Esophagus squamous epithelium (tissue), 4 donors: ENCODE results near the gene SHC4.

Experiments
- CTCF ChIP-seq, 6 experiments: fragments of 450-650 bp in 4 of 6; fragments of 200-600 bp in 2 of 6; sonication (generic) in 2 of 6; IDR thresholded peaks; one replicate each; pipeline ENCODE4 v1.5.1; 2016 to 2019; ENCODE audit warnings: antibody characterized with exemption in 6 of 6, mild to moderate bottlenecking in 4 of 6, moderate library complexity in 4 of 6
- POLR2A ChIP-seq, 4 donors: fragments of 450-650 bp; IDR thresholded peaks; one replicate each; pipeline ENCODE4 v1.6.1; 2017; ENCODE audit warnings: antibody characterized with exemption in 4 of 4, mild to moderate bottlenecking in 4 of 4, moderate library complexity in 3 of 4

- TF ChIP-seq CTCF (IDR thresholded peaks at IDR 0.05) (no peak), POLR2A (IDR thresholded peaks at IDR 0.05) (no peak)
Measured at GRCh38 chr15:48996276-48996675, 32.6 kb upstream of the SHC4 start.
